K562 (cell line): ENCODE data around the gene WNT3. TPM values are rescaled to one million over a fixed set of nuclear protein-coding genes. Genes with fewer than 3 reads are reported as not detected.
A peak's percentile ranks its signal among the peaks of the same experiment; 100 is the strongest.

Experiments used
- ATAC-seq: fragments of 200-7000 bp; cut with Tn5 transposase; 3 replicates; pipeline ENCODE4 v1.9.1; 2020; ENCODE audit warnings: moderate library complexity
- BruUV-seq: library from RNA; stranded (reverse); fragments of 400-500 nt; replicated peaks from 2 replicates; lab custom pipeline; 2021; lab: Mats Ljungman, UMichigan
- CTCF ChIA-PET: fragments of 300-600 bp; formaldehyde crosslinking; extraction: SDS; loops from one replicate; lab custom pipeline; 2021; ENCODE audit warnings: low intra/inter-chr PET ratio; lab: Yijun Ruan, JAX
- POLR2A ChIA-PET: fragments of 300-600, 350-650 bp; sonication (Branson Sonifier 250); formaldehyde crosslinking; extraction: SDS; loops from one replicate; lab custom pipeline; 2021; ENCODE audit warnings: antibody characterized with exemption, inconsistent platforms; lab: Yijun Ruan, JAX
- DNase-seq, 4 experiments: peaks; one replicate each; pipeline versions ENCODE4 v3.0.0 to v3.0.0-alpha.2; 2011 to 2018; ENCODE audit warnings: low spot score in 3 of 4, mixed read lengths in 3 of 4; ENCODE audit errors: extremely low read depth in 1 of 4
- FAIRE-seq: peaks from 2 replicates; lab custom pipeline; 2011; peaks lifted over from hg19 to GRCh38; lab: Jason Lieb, UNC
- H2AFZ ChIP-seq: 2 replicates; pipeline ENCODE4 v1.6.0; 2011; ENCODE audit warnings: low read depth, low read length, control low read depth, inconsistent platforms
- H3K27ac ChIP-seq: fragments of 200-600 bp; 3 replicates; pipeline ENCODE4 v1.8.0; 2011; ENCODE audit warnings: low read depth, mild to moderate bottlenecking, control low read depth, inconsistent platforms, low read length, moderate library complexity, mixed read lengths; ENCODE audit errors: extremely low read depth
- H3K27me3 ChIP-seq, 2 experiments: fragments of 300-600 bp in 1 of 2; 2 replicates in 1 of 2; 3 replicates in 1 of 2; pipeline versions ENCODE4 v1.6.0 to v1.8.0; 2011; ENCODE audit warnings: inconsistent platforms in 2 of 2, low read length in 2 of 2, mild to moderate bottlenecking in 1 of 2, mixed read lengths in 1 of 2, moderate library complexity in 1 of 2; ENCODE audit not compliant: control insufficient read depth in 2 of 2, insufficient read depth in 2 of 2
- H3K36me3 ChIP-seq: fragments of 300-600 bp; 3 replicates; pipeline ENCODE4 v1.8.0; 2011; ENCODE audit warnings: mild to moderate bottlenecking, low read length, inconsistent platforms; ENCODE audit not compliant: control insufficient read depth, insufficient read depth
- H3K4me1 ChIP-seq, 2 experiments: fragments of 200-600 bp in 1 of 2; replicated peaks in 1 of 2; 2 replicates in 1 of 2; 3 replicates in 1 of 2; pipeline versions ENCODE4 v1.5.1 to v1.8.0; 2011; ENCODE audit warnings: inconsistent platforms in 2 of 2, low read length in 2 of 2, mild to moderate bottlenecking in 1 of 2, mixed read lengths in 1 of 2, moderate library complexity in 1 of 2; ENCODE audit not compliant: control insufficient read depth in 2 of 2, insufficient read depth in 2 of 2
- H3K4me2 ChIP-seq: 2 replicates; pipeline ENCODE4 v1.6.1; 2011; ENCODE audit warnings: low read length, control low read depth, inconsistent platforms, mixed read lengths; ENCODE audit not compliant: insufficient read depth
- H3K4me3 ChIP-seq: fragments of 200-600 bp; sonication (generic), shearing (Covaris generic); 2 replicates; pipeline ENCODE4 v1.5.1; 2016; ENCODE audit warnings: control low read depth, inconsistent platforms
- H3K79me2 ChIP-seq: fragments of 200-600 bp; 3 replicates; pipeline ENCODE4 v1.8.0; 2011; ENCODE audit warnings: low read length, inconsistent platforms; ENCODE audit not compliant: control insufficient read depth, insufficient read depth
- H3K9ac ChIP-seq, 2 experiments: 2 replicates each; pipeline versions ENCODE4 v1.6.0 to v1.6.1; 2011; ENCODE audit warnings: low read depth in 2 of 2, low read length in 2 of 2, control low read depth in 1 of 2, inconsistent platforms in 1 of 2, mild to moderate bottlenecking in 1 of 2, mixed read lengths in 1 of 2; ENCODE audit not compliant: insufficient read depth in 1 of 2
- H3K9me1 ChIP-seq: one replicate; pipeline ENCODE4 v1.6.0; 2011; ENCODE audit warnings: inconsistent platforms, mild to moderate bottlenecking, low read length, moderate library complexity; ENCODE audit not compliant: control insufficient read depth, insufficient read depth
- H3K9me3 ChIP-seq: replicated peaks from 2 replicates; pipeline ENCODE4 v1.5.1; 2011; ENCODE audit warnings: low read depth, low read length, inconsistent platforms; ENCODE audit not compliant: control insufficient read depth, insufficient read depth
- H4K20me1 ChIP-seq: replicated peaks from 2 replicates; pipeline ENCODE4 v1.6.1; 2011; ENCODE audit warnings: low read length, inconsistent platforms, mixed read lengths; ENCODE audit not compliant: control insufficient read depth, insufficient read depth
- ATF7 ChIP-seq: fragments of 450-650 bp; IDR thresholded peaks from 2 replicates; pipeline ENCODE4 v1.7.1; 2014; ENCODE audit warnings: mild to moderate bottlenecking, moderate library complexity
- BACH1 ChIP-seq: fragments of 200-800 bp; sonication (Bioruptor generic); IDR thresholded peaks from 2 replicates; pipeline ENCODE4 v1.6.1; 2016; ENCODE audit warnings: missing genetic modification characterization, missing compliant biosample characterization
- CHD7 ChIP-seq: fragments of 200-600 bp; sonication (generic); IDR thresholded peaks from one replicate; pipeline ENCODE4 v1.6.1; 2012; ENCODE audit warnings: mild to moderate bottlenecking, low read depth, low read length, inconsistent platforms
- ZNF592 ChIP-seq: fragments of 450-650 bp; IDR thresholded peaks from 2 replicates; pipeline ENCODE4 v1.6.1; 2017; ENCODE audit warnings: antibody characterized with exemption, mild to moderate bottlenecking
- WGBS: fragments of 100-300 bp; shearing (Covaris generic); methylation state at CpG from one replicate; pipeline ENCODE4 v1.1.6; 2016; ENCODE audit warnings: low coverage, mixed read lengths; ENCODE audit not compliant: insufficient coverage; ENCODE audit errors: missing lambda C conversion rate; 5-methylcytosine and 5-hydroxymethylcytosine counted together
- in situ Hi-C: fragments of 300-500 bp; cut with MboI; formaldehyde crosslinking; loops from 4 replicates; pipeline ENCODE4 v1.15.0; 2018; ENCODE audit warnings: inconsistent platforms, mixed read lengths
- intact Hi-C: fragments of 100-400 bp; cut with micrococcal nuclease; formaldehyde crosslinking; loops from 2 replicates; pipeline ENCODE4 v1.14.2; 2022
- polyA plus RNA-seq, 8 experiments: library from polyadenylated mRNA; depleted of rRNA in 4 of 8; stranded (reverse) in 5 of 8; unstranded in 3 of 8; fragments of >200 nt; fragmentation: Nextera tagmentation in 2 of 8; fragmentation: Illumina TruSeq in 1 of 8; extraction: Ambion mirVana in 2 of 8; extraction: Trizol in 1 of 8; gene quantifications; 2 replicates each; pipeline versions ENCODE4 v1.2.1 to v1.2.3, GENCODE V29; 2011 to 2014; ENCODE audit warnings: inconsistent platforms in 1 of 8, missing spikeins in 1 of 8
- total RNA-seq, 7 experiments: library from RNA; depleted of rRNA in 6 of 7; stranded (reverse); fragments of >200 nt in 6 of 7; fragmentation: Illumina TruSeq in 2 of 7; extraction: Trizol in 2 of 7; gene quantifications; 2 replicates each; pipeline versions ENCODE4 v1.2.1 to v1.2.3, GENCODE V29; 2011 to 2021; ENCODE audit warnings: low replicate concordance in 1 of 7

WNT3 gene
- total and polyA plus RNA-seq, 9 of the 15 experiments (the other 6 are each of a cell fraction or from before 2014, with no cell fraction given): 1.5 to 6.1 (median 3.3) TPM

DNA sequence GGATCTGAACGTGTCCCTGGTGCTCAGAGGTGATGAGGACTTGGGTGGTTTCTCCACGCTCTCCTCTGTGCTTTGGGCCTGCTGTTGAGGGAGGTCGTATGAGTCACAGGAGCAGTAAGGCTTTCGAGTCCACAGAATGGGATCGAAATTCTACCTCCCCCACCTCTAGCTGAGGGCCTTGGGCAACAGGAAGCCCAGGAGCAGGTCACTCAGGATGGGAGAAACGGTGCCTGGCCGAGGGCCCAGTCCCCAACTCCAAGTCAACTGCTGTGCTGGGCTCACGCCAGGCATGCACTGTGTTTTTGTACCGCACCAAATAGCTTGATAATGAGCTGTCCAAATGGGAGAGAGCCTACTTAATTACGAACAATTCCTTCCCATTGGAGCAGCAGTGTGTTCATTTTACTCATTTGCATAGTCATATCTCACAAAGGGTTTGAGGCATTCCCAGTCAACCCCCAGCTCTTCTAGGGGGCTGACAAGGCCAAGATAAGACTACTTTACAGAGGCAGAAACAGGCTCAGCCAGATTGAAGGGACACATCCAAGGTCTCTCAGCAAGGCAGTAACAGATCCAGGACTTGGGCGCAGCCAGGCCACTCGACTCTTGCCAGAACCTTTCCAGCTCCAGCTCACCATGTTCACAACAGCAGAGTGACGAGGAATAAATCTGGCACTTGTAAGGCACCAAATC is 53.6 kb downstream of the WNT3 start:
- no peak overlapping the region for H3K4me3 ChIP-seq
- peak overlapping the region; percentile 91 for H2AFZ ChIP-seq
- intact Hi-C loops: no loop called here
- no peaks in the 10 kb centered on the region; the same call in 2 of the 3 replicates for H3K79me2 ChIP-seq
- H3K9me1 ChIP-seq: no peaks in the 10 kb centered on the region
- H3K27me3 ChIP-seq: no peaks in the 10 kb centered on the region
- POLR2A ChIA-PET: interaction anchor here (0.6 to 1.9 kb wide), 3 partner anchors 8 to 139 kb away, joined by 3 to 7 read pairs (median 6); no protein-coding TSS in a partner anchor
- no peaks in the 10 kb centered on the region for H4K20me1 ChIP-seq
- BruUV-seq: no TSS peak
- ATAC-seq: peak; percentile 85
- peak overlapping the region; percentile 74 for H3K27ac ChIP-seq
- peak overlapping the region; percentile 70 for H3K4me2 ChIP-seq
- FAIRE-seq: peak; percentile 97
- whole genome bisulfite sequencing: 8% methylated on average over 13 of the region's 13 CpGs
- in situ Hi-C loops: loop anchor here (25.0 kb wide), 1 partner anchor 328 kb away; no protein-coding TSS in a partner anchor
- peak; percentile 46 to 87 (median 66) for DNase-seq
- peak overlapping the region; percentile 47 to 84 for H3K9ac ChIP-seq
- peaks cover 24 to 38% of the 10 kb centered on the region in 2 experiments for H3K4me1 ChIP-seq
- CTCF ChIA-PET: no interaction called here
- H3K36me3 ChIP-seq: no peaks in the 10 kb centered on the region; the same call in 2 of the 3 replicates
- no peaks in the 10 kb centered on the region for H3K9me3 ChIP-seq
- TF ChIP-seq ZNF592 (0 out of 2 replicates have a peak, but pooled peaks have one; percentile 41), CHD7 (no peak), ATF7 (peak; percentile 29; the same call in 1 of the 2 replicates), BACH1 (no peak)
